ENCODE results near the gene METTL17. TPM values are rescaled to one million over a fixed set of nuclear protein-coding genes. Genes with fewer than 3 reads are reported as not detected.

METTL17 gene
- total RNA-seq, 1 experiment from 2014 or later, result 98.1 TPM

Small RNA genes within 50 kb of the gene (microRNA-seq; reads per million reads assigned to microRNA genes)
- gene MIR6717 (ENCODE audit: borderline number of aligned reads), result not detected

Other genes starting within 250 kb of the METTL17 start
- gene EDDM3A, start 244.1 kb upstream of the METTL17 start, total RNA-seq (2021), result 0.20 TPM in 1 of 3 replicates, not detected in the others
- gene EDDM3B, start 221.6 kb upstream of the METTL17 start, total RNA-seq (2021), result not detected in 3 replicates
- gene RNASE6, start 208.7 kb upstream of the METTL17 start, total RNA-seq (2021), result 0.18 to 0.37 TPM (median 0.18 TPM) in 3 replicates
- 3.4 to 6.2 TPM (median 4.7 TPM) in 3 replicates for gene RNASE1, start 187.1 kb upstream of the METTL17 start, total RNA-seq (2021)
- gene RNASE3, start 98.6 kb upstream of the METTL17 start, total RNA-seq (2021), result not detected in 3 replicates
- not detected in 3 replicates for gene RNASE2, start 34.5 kb upstream of the METTL17 start, total RNA-seq (2021)
- gene SLC39A2, start 9.3 kb downstream of the METTL17 start, total RNA-seq (2021), result 0.14 TPM in 1 of 3 replicates, not detected in the others
- 28.5 to 32.2 TPM (median 30.1 TPM) in 3 replicates for gene NDRG2, start 35.1 kb downstream of the METTL17 start, total RNA-seq (2021)
- gene TPPP2, start 40.2 kb downstream of the METTL17 start, total RNA-seq (2021), result 0.35 to 0.60 TPM in 2 of 3 replicates, not detected in the other
- not detected in 3 replicates for gene RNASE13, start 44.8 kb downstream of the METTL17 start, total RNA-seq (2021)
- not detected in 3 replicates for gene RNASE7, start 52.4 kb downstream of the METTL17 start, total RNA-seq (2021)
- gene RNASE8, start 67.8 kb downstream of the METTL17 start, total RNA-seq (2021), result not detected in 3 replicates
- 58.6 to 74.2 TPM (median 58.8 TPM) in 3 replicates for gene ARHGEF40, start 80.3 kb downstream of the METTL17 start, total RNA-seq (2021)
- 149 to 154 TPM (median 149 TPM) in 3 replicates for gene ZNF219, start 108.7 kb downstream of the METTL17 start, total RNA-seq (2021)
- 1.7 to 2.2 TPM (median 1.9 TPM) in 3 replicates for gene TMEM253, start 111.1 kb downstream of the METTL17 start, total RNA-seq (2021)
- not detected in 3 replicates for gene OR5AU1, start 166.1 kb downstream of the METTL17 start, total RNA-seq (2021)

All from WTC11 (cell line).